Measurements from ENCODE around the gene CXCL6. TPM values are rescaled to one million over a fixed set of nuclear protein-coding genes. Genes with fewer than 3 reads are reported as not detected.
A peak's percentile ranks its signal among the peaks of the same experiment; 100 is the strongest.

CXCL6 gene
- polyA plus RNA-seq, 4 donors, result 0.49 to 5.9 (median 1.6) TPM; not detected in 1

DNA sequence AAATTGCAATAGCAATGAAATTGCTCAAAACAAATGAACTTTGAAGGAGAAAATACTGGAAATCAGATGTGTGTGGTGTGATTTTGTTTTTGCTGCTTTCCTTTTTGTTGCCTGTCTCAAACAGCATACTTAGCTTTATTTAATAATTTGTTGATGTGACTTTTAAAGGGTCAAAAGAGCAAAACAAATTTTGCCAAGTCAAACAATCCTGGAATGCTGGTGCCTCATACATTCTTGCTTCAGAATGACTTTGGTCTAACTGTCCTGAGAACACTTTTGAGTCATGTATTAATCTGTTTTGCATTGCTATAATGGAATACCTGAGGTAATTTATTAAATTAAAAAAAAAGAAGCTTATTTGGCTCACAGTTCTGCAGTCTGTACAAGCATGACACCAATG is 20.0 kb downstream of the CXCL6 start:
- H3K27me3 ChIP-seq (ENCODE audit: control insufficient read depth in 3 of 3, insufficient read depth in 3 of 3, low read length in 3 of 3), result peaks cover 0 to 16% (median 3%) of the 10 kb centered on the region in 3 donors
- FAIRE-seq (no peak), DNase-seq (no peak)
- no peaks in the 10 kb centered on the region for H3K36me3 ChIP-seq (ENCODE audit: control insufficient read depth in 3 of 3, insufficient read depth in 2 of 3, low read depth in 1 of 3, low read length in 3 of 3)
- no peaks in the 10 kb centered on the region for H3K4me1 ChIP-seq (ENCODE audit: control insufficient read depth in 3 of 3, insufficient read depth in 2 of 3, low read depth in 1 of 3, low read length in 2 of 3)
- H3K9me3 ChIP-seq (ENCODE audit: control insufficient read depth in 2 of 2, insufficient read depth in 1 of 2, low read depth in 1 of 2, low read length in 1 of 2), result no peaks in the 10 kb centered on the region
- no peak overlapping the region for H3K27ac ChIP-seq (ENCODE audit: low read depth in 1 of 3, low read length in 2 of 3)
- no peak overlapping the region for H3K4me3 ChIP-seq (ENCODE audit: low read depth in 1 of 3, low read length in 3 of 3)

DNA sequence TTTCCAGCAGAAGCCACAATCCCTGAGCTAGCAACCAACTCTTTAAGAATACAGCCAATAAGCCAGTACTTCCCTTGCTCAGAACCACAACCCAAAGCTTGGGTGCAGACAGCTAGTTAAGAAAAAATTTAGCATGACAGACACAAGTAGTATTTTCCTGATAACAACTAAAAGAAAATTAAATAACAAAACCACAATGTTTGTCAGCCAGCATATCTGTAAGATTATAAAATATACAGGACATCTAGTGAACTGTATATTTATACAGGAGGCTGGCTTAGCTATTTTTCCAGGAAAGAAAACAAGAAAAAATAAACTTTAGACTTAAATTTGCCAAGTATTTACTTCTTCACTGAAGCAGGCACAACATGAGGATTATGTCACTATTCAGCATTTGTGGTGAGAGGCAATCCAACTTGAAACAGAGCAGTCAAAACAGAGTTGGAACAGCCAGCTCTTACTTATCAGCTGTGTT is 23.2 kb downstream of the CXCL6 start:
- Histone ChIP-seq H3K4me1 (ENCODE audit: control insufficient read depth in 3 of 3, insufficient read depth in 2 of 3, low read depth in 1 of 3, low read length in 2 of 3) (no peaks in the 10 kb centered on the region), H3K27ac (ENCODE audit: low read depth in 1 of 3, low read length in 2 of 3) (no peak overlapping the region), H3K4me3 (ENCODE audit: low read depth in 1 of 3, low read length in 3 of 3) (no peak overlapping the region), H3K9me3 (ENCODE audit: control insufficient read depth in 2 of 2, insufficient read depth in 1 of 2, low read depth in 1 of 2, low read length in 1 of 2) (no peaks in the 10 kb centered on the region), H3K27me3 (ENCODE audit: control insufficient read depth in 3 of 3, insufficient read depth in 3 of 3, low read length in 3 of 3) (no peaks in the 10 kb centered on the region), H3K36me3 (ENCODE audit: control insufficient read depth in 3 of 3, insufficient read depth in 2 of 3, low read depth in 1 of 3, low read length in 3 of 3) (no peaks in the 10 kb centered on the region)
- DNase-seq, result peak in 1 of 2 donors; percentile 5
- no peak for FAIRE-seq

DNA sequence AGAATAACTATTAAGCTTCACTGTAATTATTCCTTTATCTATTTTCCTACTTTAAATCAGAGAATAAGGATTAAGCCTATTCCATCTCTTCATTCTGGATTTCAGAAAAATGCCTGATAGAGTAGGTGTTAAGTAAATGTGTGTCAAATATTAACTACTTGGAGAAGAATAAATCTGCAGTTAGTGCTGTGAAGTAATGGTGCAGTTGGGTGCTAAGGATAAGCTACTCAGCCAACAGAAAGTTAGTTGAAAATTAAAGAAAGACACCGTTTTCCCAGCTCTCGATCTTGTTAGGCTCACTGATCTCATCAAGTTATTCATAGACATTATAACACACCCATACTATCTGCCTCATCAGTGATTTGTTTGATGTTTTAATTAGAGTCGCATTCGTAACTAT is 23.7 kb downstream of the CXCL6 start:
- no peak overlapping the region for H3K27ac ChIP-seq (ENCODE audit: low read depth in 1 of 3, low read length in 2 of 3)
- H3K9me3 ChIP-seq (ENCODE audit: control insufficient read depth in 2 of 2, insufficient read depth in 1 of 2, low read depth in 1 of 2, low read length in 1 of 2), result no peaks in the 10 kb centered on the region
- no peaks in the 10 kb centered on the region for H3K36me3 ChIP-seq (ENCODE audit: control insufficient read depth in 3 of 3, insufficient read depth in 2 of 3, low read depth in 1 of 3, low read length in 3 of 3)
- H3K4me1 ChIP-seq (ENCODE audit: control insufficient read depth in 3 of 3, insufficient read depth in 2 of 3, low read depth in 1 of 3, low read length in 2 of 3), result no peaks in the 10 kb centered on the region
- WGBS, 3 donors, result 12 to 41% (median 29%) methylated on average over 4 of the region's 4 CpGs
- H3K4me3 ChIP-seq (ENCODE audit: low read depth in 1 of 3, low read length in 3 of 3), result no peak overlapping the region
- DNase-seq (peak in 1 of 2 donors; percentile 35), FAIRE-seq (no peak)
- no peaks in the 10 kb centered on the region for H3K27me3 ChIP-seq (ENCODE audit: control insufficient read depth in 3 of 3, insufficient read depth in 3 of 3, low read length in 3 of 3)

DNA sequence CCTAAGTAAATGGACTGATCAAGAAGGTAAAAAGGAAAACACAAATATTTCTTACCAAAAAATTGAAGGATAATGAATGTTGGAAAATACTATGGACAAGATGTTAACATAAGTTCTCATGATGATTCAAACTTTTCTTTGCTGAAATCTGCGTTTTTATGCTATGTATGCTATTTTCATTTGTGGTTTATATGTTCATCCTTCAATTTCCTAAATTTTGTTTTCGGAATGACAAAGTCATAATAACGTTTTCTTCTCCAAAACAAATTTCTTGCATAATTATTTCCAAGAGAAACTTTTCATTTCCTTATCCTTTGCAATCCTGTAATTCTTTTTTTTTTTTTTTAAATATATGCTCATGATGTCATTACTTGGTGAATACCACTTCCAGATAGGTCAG is 24.4 kb downstream of the CXCL6 start:
- Histone ChIP-seq H3K4me3 (ENCODE audit: low read depth in 1 of 3, low read length in 3 of 3) (no peak overlapping the region), H3K27ac (ENCODE audit: low read depth in 1 of 3, low read length in 2 of 3) (no peak overlapping the region), H3K27me3 (ENCODE audit: control insufficient read depth in 3 of 3, insufficient read depth in 3 of 3, low read length in 3 of 3) (no peaks in the 10 kb centered on the region), H3K9me3 (ENCODE audit: control insufficient read depth in 2 of 2, insufficient read depth in 1 of 2, low read depth in 1 of 2, low read length in 1 of 2) (no peaks in the 10 kb centered on the region), H3K36me3 (ENCODE audit: control insufficient read depth in 3 of 3, insufficient read depth in 2 of 3, low read depth in 1 of 3, low read length in 3 of 3) (no peaks in the 10 kb centered on the region), H3K4me1 (ENCODE audit: control insufficient read depth in 3 of 3, insufficient read depth in 2 of 3, low read depth in 1 of 3, low read length in 2 of 3) (no peaks in the 10 kb centered on the region)
- DNase-seq, result no peak
- FAIRE-seq, result no peak
- 72 to 85% (median 75%) methylated on average over 3 of the region's 3 CpGs for WGBS, 3 donors

DNA sequence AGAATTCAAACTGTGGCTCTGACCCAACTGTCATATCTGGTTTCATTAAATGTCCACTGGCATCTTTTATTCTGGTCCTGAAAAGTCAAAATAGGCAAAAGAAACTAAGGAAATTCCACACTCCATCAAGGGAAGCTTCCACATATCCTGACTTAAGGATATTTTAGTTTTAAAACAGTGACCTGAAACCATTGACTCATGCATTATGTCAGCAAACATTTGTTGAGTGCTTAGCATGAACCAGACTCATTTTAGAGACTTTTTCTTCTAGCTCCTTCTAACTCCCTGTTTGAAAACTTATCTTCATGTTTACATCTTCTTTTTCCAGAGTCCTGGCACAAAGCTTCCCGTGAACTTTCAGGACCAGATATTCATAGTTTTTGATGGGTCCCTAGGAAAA is 25.8 kb downstream of the CXCL6 start:
- DNase-seq, result no peak
- no peak overlapping the region for H3K4me3 ChIP-seq (ENCODE audit: low read depth in 1 of 3, low read length in 3 of 3)
- no peaks in the 10 kb centered on the region for H3K36me3 ChIP-seq (ENCODE audit: control insufficient read depth in 3 of 3, insufficient read depth in 2 of 3, low read depth in 1 of 3, low read length in 3 of 3)
- H3K27me3 ChIP-seq (ENCODE audit: control insufficient read depth in 3 of 3, insufficient read depth in 3 of 3, low read length in 3 of 3), result no peaks in the 10 kb centered on the region
- no peak for FAIRE-seq
- H3K27ac ChIP-seq (ENCODE audit: low read depth in 1 of 3, low read length in 2 of 3), result no peak overlapping the region
- 79 to 88% (median 81%) methylated on average over 1 of the region's 1 CpG for WGBS, 3 donors
- no peaks in the 10 kb centered on the region for H3K9me3 ChIP-seq (ENCODE audit: control insufficient read depth in 2 of 2, insufficient read depth in 1 of 2, low read depth in 1 of 2, low read length in 1 of 2)
- peaks cover 0 to 5% (median 0%) of the 10 kb centered on the region in 3 donors for H3K4me1 ChIP-seq (ENCODE audit: control insufficient read depth in 3 of 3, insufficient read depth in 2 of 3, low read depth in 1 of 3, low read length in 2 of 3)

DNA sequence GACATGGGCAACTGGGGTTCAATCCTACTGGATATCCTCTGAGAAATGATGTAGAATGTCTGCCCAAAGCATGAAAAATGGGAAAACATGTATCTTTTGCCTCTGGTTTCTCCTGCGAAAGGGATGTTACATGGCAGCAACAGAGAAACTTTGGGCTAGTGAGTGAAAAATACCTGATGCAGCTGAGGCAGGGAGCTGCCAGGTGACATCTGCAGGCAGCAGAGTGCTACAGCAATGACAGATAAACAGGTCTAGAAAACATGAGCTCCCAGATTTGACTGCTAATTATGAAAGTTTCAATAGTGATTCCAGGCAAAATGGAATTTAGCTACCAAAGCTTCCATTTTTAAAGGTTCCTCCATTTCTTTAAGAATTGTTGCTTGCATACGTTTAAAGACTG is 27.9 kb downstream of the CXCL6 start:
- FAIRE-seq (no peak), DNase-seq (peak; percentile 30 to 32)
- no peaks in the 10 kb centered on the region for H3K27me3 ChIP-seq (ENCODE audit: control insufficient read depth in 3 of 3, insufficient read depth in 3 of 3, low read length in 3 of 3)
- no peak overlapping the region for H3K4me3 ChIP-seq (ENCODE audit: low read depth in 1 of 3, low read length in 3 of 3)
- no peaks in the 10 kb centered on the region for H3K36me3 ChIP-seq (ENCODE audit: control insufficient read depth in 3 of 3, insufficient read depth in 2 of 3, low read depth in 1 of 3, low read length in 3 of 3)
- no peaks in the 10 kb centered on the region for H3K9me3 ChIP-seq (ENCODE audit: control insufficient read depth in 2 of 2, insufficient read depth in 1 of 2, low read depth in 1 of 2, low read length in 1 of 2)
- 57 to 70% (median 58%) methylated on average over 2 of the region's 2 CpGs for WGBS, 3 donors
- peaks cover 0 to 5% (median 0%) of the 10 kb centered on the region in 3 donors for H3K4me1 ChIP-seq (ENCODE audit: control insufficient read depth in 3 of 3, insufficient read depth in 2 of 3, low read depth in 1 of 3, low read length in 2 of 3)
- H3K27ac ChIP-seq (ENCODE audit: low read depth in 1 of 3, low read length in 2 of 3), result no peak overlapping the region

DNA sequence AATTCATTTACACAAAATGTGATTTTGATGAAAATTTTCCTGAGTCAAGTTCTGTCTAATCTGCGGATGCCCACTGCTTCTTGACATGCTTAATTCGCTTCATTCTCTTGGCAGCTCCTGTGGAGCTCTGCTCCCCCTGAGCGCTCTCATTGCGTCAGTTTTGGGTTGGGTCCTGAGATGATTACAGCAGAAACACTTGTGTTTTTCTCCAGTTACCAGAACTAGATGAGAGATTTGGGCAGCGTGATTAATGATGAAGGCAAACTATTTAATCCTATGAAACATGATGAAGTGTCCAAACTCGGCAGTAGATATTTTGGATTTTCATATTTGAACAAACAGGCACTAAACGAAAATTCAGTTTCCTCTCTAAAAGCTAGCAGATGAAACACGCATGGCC is 28.5 kb downstream of the CXCL6 start:
- Histone ChIP-seq H3K9me3 (ENCODE audit: control insufficient read depth in 2 of 2, insufficient read depth in 1 of 2, low read depth in 1 of 2, low read length in 1 of 2) (no peaks in the 10 kb centered on the region), H3K27me3 (ENCODE audit: control insufficient read depth in 3 of 3, insufficient read depth in 3 of 3, low read length in 3 of 3) (no peaks in the 10 kb centered on the region), H3K27ac (ENCODE audit: low read depth in 1 of 3, low read length in 2 of 3) (no peak overlapping the region), H3K4me3 (ENCODE audit: low read depth in 1 of 3, low read length in 3 of 3) (no peak overlapping the region), H3K4me1 (ENCODE audit: control insufficient read depth in 3 of 3, insufficient read depth in 2 of 3, low read depth in 1 of 3, low read length in 2 of 3) (peaks cover 0 to 8% (median 0%) of the 10 kb centered on the region in 3 donors), H3K36me3 (ENCODE audit: control insufficient read depth in 3 of 3, insufficient read depth in 2 of 3, low read depth in 1 of 3, low read length in 3 of 3) (no peaks in the 10 kb centered on the region)
- FAIRE-seq (no peak), DNase-seq (no peak)
- 74 to 82% (median 77%) methylated on average over 8 of the region's 8 CpGs for WGBS, 3 donors

DNA sequence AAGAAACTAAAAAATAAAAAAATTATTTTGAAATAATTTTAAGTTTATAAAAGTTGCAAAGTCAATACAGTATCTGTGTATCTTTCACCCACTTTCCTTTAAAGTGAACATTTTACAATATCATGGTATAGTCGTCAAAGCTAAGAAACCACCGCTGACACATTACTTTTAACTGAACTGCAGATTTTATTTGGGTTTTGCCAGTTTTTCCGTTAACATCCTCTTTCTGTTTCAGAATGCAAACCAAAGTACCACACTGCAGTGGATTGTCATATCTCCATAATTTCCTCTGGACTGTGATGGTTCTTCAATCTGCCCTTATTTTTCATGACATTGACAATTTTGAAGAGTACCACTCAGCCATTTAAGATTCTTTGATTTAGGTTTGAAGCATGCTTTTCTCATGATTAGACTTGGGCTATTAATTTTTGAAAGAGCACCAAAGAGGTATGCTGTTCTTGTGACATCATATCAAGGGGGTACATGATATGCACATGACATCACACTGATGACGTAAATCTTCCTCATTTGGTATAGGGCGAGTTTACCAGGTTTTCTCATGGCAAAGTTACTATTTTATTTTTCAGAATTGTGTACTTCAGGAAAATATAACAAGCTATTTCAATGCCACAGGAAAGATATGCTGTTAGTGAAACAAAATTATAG is 29.1 kb downstream of the CXCL6 start:
- peaks cover 0 to 10% (median 0%) of the 10 kb centered on the region in 3 donors for H3K4me1 ChIP-seq (ENCODE audit: control insufficient read depth in 3 of 3, insufficient read depth in 2 of 3, low read depth in 1 of 3, low read length in 2 of 3)

DNA sequence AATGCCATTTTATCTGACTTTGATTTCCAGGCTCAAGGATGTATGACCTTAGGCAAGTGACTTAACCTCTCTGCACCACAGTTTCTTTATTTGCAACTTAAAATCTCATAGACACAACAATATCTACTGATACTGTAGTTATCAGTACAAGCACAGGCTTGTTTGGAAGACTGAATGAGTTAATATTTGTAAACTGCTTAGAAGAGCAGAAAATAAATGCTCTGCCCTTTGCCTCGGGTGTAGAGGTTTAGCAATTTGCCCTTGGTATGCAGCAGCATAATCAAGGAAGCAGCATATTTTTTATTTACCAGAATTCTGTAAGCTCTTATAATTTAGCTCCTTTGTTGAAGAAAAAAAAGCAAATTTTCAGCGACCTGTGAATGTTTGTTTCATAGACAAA is 29.8 kb downstream of the CXCL6 start:
- DNase-seq (peak; percentile 37 to 47), FAIRE-seq (no peak)
- no peaks in the 10 kb centered on the region for H3K9me3 ChIP-seq (ENCODE audit: control insufficient read depth in 2 of 2, insufficient read depth in 1 of 2, low read depth in 1 of 2, low read length in 1 of 2)
- no peaks in the 10 kb centered on the region for H3K27me3 ChIP-seq (ENCODE audit: control insufficient read depth in 3 of 3, insufficient read depth in 3 of 3, low read length in 3 of 3)
- WGBS, 3 donors, result 20 to 37% (median 25%) methylated on average over 2 of the region's 2 CpGs
- H3K4me1 ChIP-seq (ENCODE audit: control insufficient read depth in 3 of 3, insufficient read depth in 2 of 3, low read depth in 1 of 3, low read length in 2 of 3), result peaks cover 0 to 10% (median 0%) of the 10 kb centered on the region in 3 donors
- H3K27ac ChIP-seq (ENCODE audit: low read depth in 1 of 3, low read length in 2 of 3), result no peak overlapping the region
- no peaks in the 10 kb centered on the region for H3K36me3 ChIP-seq (ENCODE audit: control insufficient read depth in 3 of 3, insufficient read depth in 2 of 3, low read depth in 1 of 3, low read length in 3 of 3)
- no peak overlapping the region for H3K4me3 ChIP-seq (ENCODE audit: low read depth in 1 of 3, low read length in 3 of 3)

More for the DNA sequence above, 29.1 kb downstream of the CXCL6 start:
- DNase-seq, result no peak
- Histone ChIP-seq H3K9me3 (ENCODE audit: control insufficient read depth in 2 of 2, insufficient read depth in 1 of 2, low read depth in 1 of 2, low read length in 1 of 2) (no peaks in the 10 kb centered on the region), H3K27me3 (ENCODE audit: control insufficient read depth in 3 of 3, insufficient read depth in 3 of 3, low read length in 3 of 3) (no peaks in the 10 kb centered on the region), H3K36me3 (ENCODE audit: control insufficient read depth in 3 of 3, insufficient read depth in 2 of 3, low read depth in 1 of 3, low read length in 3 of 3) (no peaks in the 10 kb centered on the region), H3K27ac (ENCODE audit: low read depth in 1 of 3, low read length in 2 of 3) (no peak overlapping the region), H3K4me3 (ENCODE audit: low read depth in 1 of 3, low read length in 3 of 3) (no peak overlapping the region)
- 72 to 76% (median 75%) methylated on average over 5 of the region's 5 CpGs for WGBS, 3 donors
- FAIRE-seq, result peak; percentile 81

Measured in small intestine (tissue), 7 donors.